Cardiac muscle cell (in vitro differentiated cells and primary cell): ENCODE results near the gene WDFY2. TPM values are rescaled to one million over a fixed set of nuclear protein-coding genes. Genes with fewer than 3 reads are reported as not detected.

Experiments used
- DNase-seq, 2 donors: peaks; one replicate each; pipeline versions ENCODE4 v3.0.0 to v3.0.0-alpha.2; 2010 to 2017; ENCODE audit warnings: low read depth in 1 of 2, low spot score in 1 of 2
- H3K27ac ChIP-seq: fragments of 200-600 bp; sonication (generic); 2 replicates; pipeline ENCODE4 v1.5.1; 2016
- H3K27me3 ChIP-seq: fragments of 200-600 bp; sonication (generic); 2 replicates; pipeline ENCODE4 v1.6.0; 2016; ENCODE audit warnings: control low read depth
- H3K36me3 ChIP-seq: fragments of 200-600 bp; sonication (generic); 2 replicates; pipeline ENCODE4 v1.5.1; 2016; ENCODE audit warnings: control low read depth
- H3K4me1 ChIP-seq: fragments of 200-600 bp; sonication (generic); 2 replicates; pipeline ENCODE4 v1.8.1; 2017; ENCODE audit warnings: low read depth, mild to moderate bottlenecking, mixed run types
- H3K4me3 ChIP-seq: fragments of 200-600 bp; sonication (generic); 2 replicates; pipeline ENCODE4 v1.5.1; 2016; ENCODE audit warnings: mild to moderate bottlenecking
- H3K9me3 ChIP-seq: fragments of 200-600 bp; sonication (generic); 2 replicates; pipeline ENCODE4 v1.5.1; 2017; ENCODE audit warnings: low read depth, mild to moderate bottlenecking, control low read depth
- polyA plus RNA-seq: library from polyadenylated mRNA; unstranded; fragments of >200 nt; fragmentation: Nextera tagmentation; extraction: Ambion mirVana; gene quantifications from 2 replicates; pipeline ENCODE4 v1.2.1, GENCODE V29; 2016
- total RNA-seq: library from RNA; depleted of rRNA; stranded (reverse); fragments of >200 nt; gene quantifications from 2 replicates; pipeline ENCODE4 v1.2.3, GENCODE V29; 2016
- TF ChIP-seq, protein P1 (sequence below): IDR thresholded peaks from 2 replicates; pipeline ENCODE4 v1.5.1; 2012; ENCODE audit warnings: low read depth, mild to moderate bottlenecking, low read length

Gene WDFY2
- total and polyA plus RNA-seq, 2 experiments from 2014 or later: 9.1 to 20.4 TPM

DNA sequence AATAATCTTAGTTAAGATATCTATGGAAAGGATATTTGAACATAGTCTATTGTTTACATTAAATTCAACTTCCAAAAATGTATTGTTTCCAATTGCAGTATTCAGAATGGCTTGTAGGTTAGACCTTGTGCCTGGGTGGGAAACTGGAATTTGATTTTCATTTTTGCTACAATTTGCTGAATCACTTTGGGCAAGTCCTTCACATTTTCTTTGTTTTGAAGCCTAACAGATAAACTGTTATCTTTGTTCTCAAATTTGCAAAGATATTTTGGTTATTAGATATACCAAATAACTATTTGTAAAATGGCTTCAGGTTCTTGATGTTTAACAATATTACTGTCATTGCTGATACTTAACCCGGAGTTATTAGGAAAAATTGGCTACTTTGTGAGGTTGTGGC, 82.6 kb downstream of the WDFY2 start:
- Histone ChIP-seq H3K4me3 (no peak overlapping the region), H3K27me3 (no peaks in the 10 kb centered on the region), H3K9me3 (no peaks in the 10 kb centered on the region), H3K4me1 (no peaks in the 10 kb centered on the region), H3K27ac (no peak overlapping the region), H3K36me3 (no peaks in the 10 kb centered on the region)
- DNase-seq: no peak
- TF ChIP-seq, protein P1, sequence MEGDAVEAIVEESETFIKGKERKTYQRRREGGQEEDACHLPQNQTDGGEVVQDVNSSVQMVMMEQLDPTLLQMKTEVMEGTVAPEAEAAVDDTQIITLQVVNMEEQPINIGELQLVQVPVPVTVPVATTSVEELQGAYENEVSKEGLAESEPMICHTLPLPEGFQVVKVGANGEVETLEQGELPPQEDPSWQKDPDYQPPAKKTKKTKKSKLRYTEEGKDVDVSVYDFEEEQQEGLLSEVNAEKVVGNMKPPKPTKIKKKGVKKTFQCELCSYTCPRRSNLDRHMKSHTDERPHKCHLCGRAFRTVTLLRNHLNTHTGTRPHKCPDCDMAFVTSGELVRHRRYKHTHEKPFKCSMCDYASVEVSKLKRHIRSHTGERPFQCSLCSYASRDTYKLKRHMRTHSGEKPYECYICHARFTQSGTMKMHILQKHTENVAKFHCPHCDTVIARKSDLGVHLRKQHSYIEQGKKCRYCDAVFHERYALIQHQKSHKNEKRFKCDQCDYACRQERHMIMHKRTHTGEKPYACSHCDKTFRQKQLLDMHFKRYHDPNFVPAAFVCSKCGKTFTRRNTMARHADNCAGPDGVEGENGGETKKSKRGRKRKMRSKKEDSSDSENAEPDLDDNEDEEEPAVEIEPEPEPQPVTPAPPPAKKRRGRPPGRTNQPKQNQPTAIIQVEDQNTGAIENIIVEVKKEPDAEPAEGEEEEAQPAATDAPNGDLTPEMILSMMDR: no peak

DNA sequence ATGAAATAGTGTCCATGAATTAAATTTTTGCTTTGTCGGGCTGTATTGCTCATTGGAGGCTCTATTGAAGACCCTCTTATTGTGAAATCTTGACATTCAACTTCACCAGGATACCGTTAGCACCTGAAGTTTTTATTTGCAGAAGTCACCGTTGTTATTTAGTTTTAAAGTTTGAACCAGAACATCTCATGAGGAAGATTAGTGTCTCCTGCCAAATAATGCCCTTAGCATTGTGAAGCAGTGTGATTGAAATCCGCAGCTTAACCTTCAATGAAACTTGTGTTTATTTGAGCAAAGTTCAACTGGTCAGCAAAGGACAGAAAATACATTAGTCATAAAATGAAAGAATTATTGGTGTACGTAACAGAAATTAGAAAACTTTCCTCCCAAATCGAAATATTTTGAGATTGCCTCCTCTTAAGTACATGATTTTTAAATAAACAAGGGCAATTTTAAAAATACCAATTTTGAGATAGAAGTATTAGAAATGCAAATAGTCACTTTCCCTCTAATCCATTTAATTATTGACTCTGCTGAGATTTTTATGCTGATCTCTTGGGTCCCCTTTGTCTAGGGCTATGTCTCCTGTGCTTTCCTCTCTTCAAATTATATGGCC, 84.4 kb downstream of the WDFY2 start:
- peaks cover 5% of the 10 kb centered on the region for H3K4me1 ChIP-seq
- no peaks in the 10 kb centered on the region for H3K9me3 ChIP-seq
- TF ChIP-seq, protein P1: no peak
- no peaks in the 10 kb centered on the region for H3K27me3 ChIP-seq
- no peak overlapping the region for H3K4me3 ChIP-seq
- H3K27ac ChIP-seq: no peak overlapping the region
- H3K36me3 ChIP-seq: no peaks in the 10 kb centered on the region
- no peak for DNase-seq

DNA sequence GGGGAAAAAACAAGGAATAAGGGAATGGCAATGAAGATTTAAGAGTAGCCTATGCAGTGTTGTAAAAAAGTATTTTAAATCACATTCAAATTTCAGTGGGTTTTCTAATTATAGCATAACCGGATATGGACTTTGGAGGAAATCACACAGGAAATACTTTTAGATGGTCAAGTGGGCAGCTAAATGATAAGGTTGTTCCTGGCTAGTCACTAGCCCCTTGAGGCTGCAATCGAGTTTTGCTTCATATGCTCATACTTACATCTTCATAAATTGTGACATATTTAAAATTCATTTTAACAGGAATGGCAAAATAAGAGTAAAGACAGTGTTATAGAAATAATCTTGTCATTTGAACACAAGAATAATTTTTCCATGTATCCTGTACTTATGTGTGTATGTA, 88.9 kb downstream of the WDFY2 start:
- TF ChIP-seq, protein P1: no peak
- Histone ChIP-seq H3K4me3 (no peak overlapping the region), H3K36me3 (no peaks in the 10 kb centered on the region), H3K27ac (no peak overlapping the region), H3K27me3 (no peaks in the 10 kb centered on the region), H3K4me1 (peaks cover 7% of the 10 kb centered on the region), H3K9me3 (no peaks in the 10 kb centered on the region)
- DNase-seq: peak in 1 of 2 donors; percentile 45

DNA sequence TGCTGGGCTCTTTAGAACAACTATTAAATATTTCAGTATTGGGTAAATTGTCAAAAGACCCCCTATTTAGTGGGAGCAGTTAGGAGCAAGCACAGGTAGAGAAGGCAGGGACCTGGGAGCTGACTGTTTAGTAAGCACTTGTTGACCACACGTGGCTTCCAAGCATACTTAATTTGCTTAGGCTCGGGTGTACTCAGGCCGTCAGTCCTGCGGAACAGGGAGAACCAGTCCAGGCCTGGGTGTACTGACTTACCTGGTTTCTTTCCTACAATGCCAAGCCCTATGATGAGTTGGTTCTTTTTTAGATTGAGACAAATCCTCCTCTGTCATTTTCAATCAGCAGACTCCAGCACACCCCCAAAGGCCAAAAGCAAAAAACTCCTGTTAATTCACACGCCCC, 90.0 kb downstream of the WDFY2 start:
- peaks cover 7% of the 10 kb centered on the region for H3K4me1 ChIP-seq
- TF ChIP-seq, protein P1: no peak
- no peaks in the 10 kb centered on the region for H3K27me3 ChIP-seq
- no peaks in the 10 kb centered on the region for H3K9me3 ChIP-seq
- no peak overlapping the region for H3K4me3 ChIP-seq
- no peak for DNase-seq
- no peak overlapping the region for H3K27ac ChIP-seq
- no peaks in the 10 kb centered on the region for H3K36me3 ChIP-seq

DNA sequence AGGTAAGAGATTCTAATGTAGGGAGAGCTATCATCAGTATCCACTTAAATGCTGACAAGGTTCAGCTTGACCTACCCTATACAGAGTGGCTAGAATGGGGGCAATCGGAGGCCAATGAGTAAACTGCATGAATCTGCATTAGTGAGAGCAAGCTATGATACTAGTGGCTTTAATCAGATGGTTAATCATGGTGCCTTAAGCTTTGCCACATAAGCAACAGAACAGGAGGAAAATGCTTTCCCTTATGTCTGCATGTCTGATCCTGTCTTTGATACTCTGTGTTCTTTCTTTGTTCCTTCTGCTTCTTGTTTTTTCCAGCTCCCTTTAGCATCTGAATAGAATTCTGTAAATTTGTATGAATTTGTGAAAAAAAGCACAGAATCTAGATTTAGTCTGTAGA, 91.1 kb downstream of the WDFY2 start:
- Histone ChIP-seq H3K27ac (no peak overlapping the region), H3K4me1 (peaks cover 7% of the 10 kb centered on the region), H3K27me3 (no peaks in the 10 kb centered on the region), H3K4me3 (no peak overlapping the region), H3K9me3 (no peaks in the 10 kb centered on the region), H3K36me3 (no peaks in the 10 kb centered on the region)
- TF ChIP-seq, protein P1: no peak
- DNase-seq: no peak
